ENCODE results near the gene NAA30. TPM values are rescaled to one million over a fixed set of nuclear protein-coding genes. Genes with fewer than 3 reads are reported as not detected.
"Not testable (repeated sequence)": the region's sequence is repeated elsewhere in the genome, so short reads cannot be mapped to it uniquely, and the experiment has no call there.

NAA30 gene
- total RNA-seq, 4 donors from 2014 or later = 11.6 to 17.7 (median 16.7) TPM

DNA sequence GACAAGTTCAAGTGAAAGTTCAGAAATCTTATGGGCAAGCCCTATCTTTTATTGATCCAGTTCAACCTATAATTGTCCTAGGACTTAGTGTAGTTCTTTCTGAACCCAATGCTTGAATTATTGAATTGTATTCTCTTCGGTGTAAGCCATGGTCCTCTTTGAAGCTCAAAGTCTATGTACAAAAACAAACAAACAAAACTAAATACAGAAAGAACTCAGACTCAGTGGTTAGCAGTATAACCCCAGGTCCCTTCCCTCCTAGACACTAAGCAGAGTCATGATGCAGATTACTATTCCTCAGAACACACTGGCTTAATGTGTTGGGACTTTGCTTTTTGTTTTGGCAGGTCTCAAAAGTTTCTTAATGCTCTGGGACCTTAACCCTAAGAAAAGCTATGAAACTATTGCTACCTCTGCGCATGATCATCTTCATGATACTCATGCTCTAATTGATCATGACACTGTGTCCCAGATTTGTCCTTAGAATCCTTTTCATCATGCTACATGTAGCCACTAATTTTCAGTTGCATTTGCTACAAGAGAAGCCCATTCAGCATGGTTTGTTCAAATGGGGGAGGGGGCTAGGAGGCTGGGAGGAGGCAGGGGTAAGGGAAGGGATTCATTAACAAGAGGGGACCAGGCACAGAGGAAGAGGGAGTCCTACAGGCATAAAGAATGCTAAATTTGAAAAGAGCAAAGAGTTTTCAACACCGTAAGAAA, 35.1 kb upstream of the NAA30 start:
- Histone ChIP-seq H3K36me3 (no peaks in the 10 kb centered on the region), H3K27ac (no peak overlapping the region), H3K4me3 (no peak overlapping the region), H3K4me1 (no peaks in the 10 kb centered on the region), H3K27me3 (no peaks in the 10 kb centered on the region), H3K9me3 (no peaks in the 10 kb centered on the region)
- DNase-seq (ENCODE audit: low spot score in 2 of 2) = no peak
- WGBS = 63% methylated on average over 3 of the region's 3 CpGs
- TF ChIP-seq POLR2AphosphoS5 (IDR thresholded peaks at IDR 0.05) = no peak
- TF ChIP-seq POLR2A (IDR thresholded peaks at IDR 0.05) = no peak
- TF ChIP-seq, protein P1, sequence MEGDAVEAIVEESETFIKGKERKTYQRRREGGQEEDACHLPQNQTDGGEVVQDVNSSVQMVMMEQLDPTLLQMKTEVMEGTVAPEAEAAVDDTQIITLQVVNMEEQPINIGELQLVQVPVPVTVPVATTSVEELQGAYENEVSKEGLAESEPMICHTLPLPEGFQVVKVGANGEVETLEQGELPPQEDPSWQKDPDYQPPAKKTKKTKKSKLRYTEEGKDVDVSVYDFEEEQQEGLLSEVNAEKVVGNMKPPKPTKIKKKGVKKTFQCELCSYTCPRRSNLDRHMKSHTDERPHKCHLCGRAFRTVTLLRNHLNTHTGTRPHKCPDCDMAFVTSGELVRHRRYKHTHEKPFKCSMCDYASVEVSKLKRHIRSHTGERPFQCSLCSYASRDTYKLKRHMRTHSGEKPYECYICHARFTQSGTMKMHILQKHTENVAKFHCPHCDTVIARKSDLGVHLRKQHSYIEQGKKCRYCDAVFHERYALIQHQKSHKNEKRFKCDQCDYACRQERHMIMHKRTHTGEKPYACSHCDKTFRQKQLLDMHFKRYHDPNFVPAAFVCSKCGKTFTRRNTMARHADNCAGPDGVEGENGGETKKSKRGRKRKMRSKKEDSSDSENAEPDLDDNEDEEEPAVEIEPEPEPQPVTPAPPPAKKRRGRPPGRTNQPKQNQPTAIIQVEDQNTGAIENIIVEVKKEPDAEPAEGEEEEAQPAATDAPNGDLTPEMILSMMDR (IDR thresholded peaks at IDR 0.05) = no peak
- TF ChIP-seq EP300 (IDR thresholded peaks at IDR 0.05) = no peak

DNA sequence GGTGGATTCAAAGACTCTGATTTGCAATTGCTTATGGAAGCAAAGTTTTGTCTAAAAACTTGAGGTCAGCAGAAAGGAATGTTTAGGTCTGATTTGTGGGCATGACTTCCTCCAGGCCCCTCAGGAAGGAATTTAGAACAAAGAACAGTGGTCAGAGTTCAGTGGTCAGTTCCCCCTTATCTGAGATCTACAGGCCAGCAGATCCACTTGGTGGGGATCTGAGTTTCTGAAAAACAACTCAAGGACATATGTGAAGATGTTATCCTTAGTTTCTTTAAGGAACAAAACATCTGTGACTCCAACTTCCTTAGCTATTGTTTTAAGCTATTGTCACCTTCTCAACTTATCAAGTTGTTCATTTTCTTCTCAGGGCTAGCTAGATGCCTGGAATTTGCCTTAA, 28.0 kb upstream of the NAA30 start:
- peaks cover 18% of the 10 kb centered on the region for H3K27me3 ChIP-seq
- H3K36me3 ChIP-seq = no peaks in the 10 kb centered on the region
- H3K4me3 ChIP-seq = no peak overlapping the region
- no peaks in the 10 kb centered on the region for H3K9me3 ChIP-seq
- no peaks in the 10 kb centered on the region for H3K4me1 ChIP-seq
- no peak for DNase-seq (ENCODE audit: low spot score in 2 of 2)
- H3K27ac ChIP-seq = no peak overlapping the region
- no peak for TF ChIP-seq POLR2AphosphoS5 (IDR thresholded peaks at IDR 0.05)

DNA sequence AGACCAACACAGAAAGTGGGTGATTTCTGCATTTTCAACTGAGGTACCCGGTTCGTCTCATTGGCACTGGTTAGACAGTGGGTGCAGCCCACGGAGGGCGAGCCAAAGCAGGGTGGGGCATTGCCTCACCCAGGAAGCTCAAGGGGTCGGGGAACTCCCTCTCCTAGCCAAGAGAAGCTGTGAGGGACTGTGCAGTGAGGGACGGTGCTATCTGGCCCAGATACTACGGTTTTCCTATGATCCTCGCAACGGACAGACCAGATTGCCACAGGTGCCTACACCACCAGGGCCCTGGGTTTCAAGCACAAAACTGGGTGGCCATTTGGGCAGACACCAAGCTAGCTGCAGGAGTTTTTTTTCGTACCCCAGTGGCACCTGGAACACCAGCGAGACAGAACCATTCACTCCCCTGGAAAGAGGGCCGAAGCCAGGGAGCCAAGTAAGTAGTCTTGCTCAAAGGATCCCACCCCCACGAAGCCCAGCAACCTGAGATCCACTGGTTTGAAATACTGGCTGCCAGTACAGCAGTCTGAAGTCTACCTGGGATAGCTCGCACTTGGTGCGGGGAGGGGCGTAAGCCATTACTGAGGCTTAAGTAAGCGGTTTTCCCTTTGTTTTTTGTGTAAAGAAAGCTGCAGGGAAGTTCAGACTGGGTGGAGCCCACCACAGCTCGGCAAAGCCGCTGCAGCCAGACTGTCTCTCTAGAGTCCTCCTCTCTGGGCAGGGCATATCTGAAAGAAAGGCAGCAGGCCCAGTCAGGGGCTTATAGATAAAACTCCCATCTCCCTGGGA, 25.5 kb upstream of the NAA30 start:
- H3K27ac ChIP-seq = no peak overlapping the region
- no peak overlapping the region for H3K4me3 ChIP-seq
- no peaks in the 10 kb centered on the region for H3K9me3 ChIP-seq
- no peaks in the 10 kb centered on the region for H3K4me1 ChIP-seq
- whole genome bisulfite sequencing = 68% methylated on average over 16 of the region's 19 CpGs
- H3K27me3 ChIP-seq = peaks cover 19% of the 10 kb centered on the region
- DNase-seq (ENCODE audit: low spot score in 2 of 2) = no peak
- H3K36me3 ChIP-seq = no peaks in the 10 kb centered on the region
- TF ChIP-seq, protein P1 (IDR thresholded peaks at IDR 0.05) = no peak
- TF ChIP-seq POLR2AphosphoS5 (IDR thresholded peaks at IDR 0.05) = no peak
- TF ChIP-seq EP300 (IDR thresholded peaks at IDR 0.05) = no peak
- no peak for TF ChIP-seq POLR2A (IDR thresholded peaks at IDR 0.05)

DNA sequence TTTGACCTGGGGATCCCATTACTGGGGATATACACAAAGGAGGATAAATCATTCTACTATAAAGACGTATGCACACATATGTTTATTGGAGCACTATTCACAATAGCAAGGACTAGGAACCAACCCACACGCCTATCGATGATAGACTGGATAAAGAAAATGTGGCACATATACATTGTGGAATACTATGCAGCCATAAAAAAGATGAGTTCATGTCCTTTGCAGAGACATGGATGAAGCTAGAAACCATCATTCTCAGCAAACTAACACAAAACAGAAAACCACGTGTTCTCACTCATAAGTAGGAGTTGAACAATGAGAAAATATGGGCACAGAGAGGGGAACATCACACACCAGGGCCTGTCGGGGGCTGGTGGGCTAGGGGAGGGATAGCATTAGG, 20.2 kb upstream of the NAA30 start:
- not testable (repeated sequence) for H3K4me1 ChIP-seq; H3K9me3 ChIP-seq; DNase-seq (ENCODE audit: low spot score in 2 of 2); H3K27ac ChIP-seq; H3K36me3 ChIP-seq; H3K27me3 ChIP-seq; H3K4me3 ChIP-seq
- WGBS = 93% methylated on average over 5 of the region's 5 CpGs

DNA sequence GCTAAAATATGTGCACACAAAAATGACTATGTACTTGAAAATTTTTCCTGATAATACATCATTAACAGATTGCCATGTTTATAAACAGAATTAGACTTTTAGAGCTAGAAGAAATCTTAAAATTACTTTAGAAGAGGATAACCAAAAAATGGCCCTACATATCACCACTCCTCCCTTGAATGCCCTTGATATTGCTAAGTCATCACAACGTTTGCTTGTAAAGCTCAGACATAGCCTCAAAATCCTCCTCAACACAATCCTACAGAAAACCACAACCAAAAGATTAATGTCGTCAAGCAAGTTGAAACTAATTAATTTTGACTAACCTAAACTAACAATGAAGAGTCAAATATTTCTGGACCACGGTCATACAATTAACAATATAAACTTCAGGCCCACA, 19.4 kb upstream of the NAA30 start:
- H3K4me3 ChIP-seq = no peak overlapping the region
- no peaks in the 10 kb centered on the region for H3K9me3 ChIP-seq
- H3K27me3 ChIP-seq = peaks cover 9% of the 10 kb centered on the region
- H3K27ac ChIP-seq = no peak overlapping the region
- DNase-seq (ENCODE audit: low spot score in 2 of 2) = no peak
- H3K4me1 ChIP-seq = no peaks in the 10 kb centered on the region
- TF ChIP-seq, protein P1 (IDR thresholded peaks at IDR 0.05) = no peak
- TF ChIP-seq POLR2AphosphoS5 (IDR thresholded peaks at IDR 0.05) (no peak), EP300 (IDR thresholded peaks at IDR 0.05) (no peak), POLR2A (IDR thresholded peaks at IDR 0.05) (no peak)
- 44% methylated on average over 3 of the region's 3 CpGs for WGBS
- no peaks in the 10 kb centered on the region for H3K36me3 ChIP-seq

DNA sequence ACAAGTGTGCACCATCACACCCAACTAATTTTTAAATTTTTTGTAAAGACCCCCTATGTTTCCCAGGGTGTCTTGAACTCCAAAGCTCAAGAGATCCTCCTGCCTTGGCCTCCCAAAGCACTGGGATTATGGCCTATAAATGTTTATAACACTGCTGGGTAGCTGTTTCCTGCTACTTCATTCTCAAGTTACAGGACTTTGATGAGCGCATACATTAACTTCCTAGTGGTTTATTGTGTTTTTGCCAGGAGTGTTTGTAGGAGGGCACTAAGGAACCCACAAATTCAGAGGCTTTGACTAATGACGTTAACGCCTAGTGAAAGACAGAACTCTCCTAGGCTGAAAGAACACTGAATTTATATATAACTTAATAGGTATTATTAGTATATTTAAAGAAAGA, 15.2 kb upstream of the NAA30 start:
- Histone ChIP-seq H3K36me3 (no peaks in the 10 kb centered on the region), H3K27me3 (no peaks in the 10 kb centered on the region), H3K4me1 (no peaks in the 10 kb centered on the region), H3K9me3 (no peaks in the 10 kb centered on the region), H3K27ac (no peak overlapping the region), H3K4me3 (no peak overlapping the region)
- WGBS = 66% methylated on average over 3 of the region's 3 CpGs
- no peak for DNase-seq (ENCODE audit: low spot score in 2 of 2)
- no peak for TF ChIP-seq EP300 (IDR thresholded peaks at IDR 0.05)
- TF ChIP-seq, protein P1 (IDR thresholded peaks at IDR 0.05) = no peak
- no peak for TF ChIP-seq POLR2AphosphoS5 (IDR thresholded peaks at IDR 0.05)
- no peak for TF ChIP-seq POLR2A (IDR thresholded peaks at IDR 0.05)

Data from suprapubic skin (tissue), 4 donors.